Mammary epithelial cell (primary cell): ENCODE results near the gene ATG14.

Experiments used
- CTCF ChIP-seq, 2 donors: IDR thresholded peaks in 1 of 2; conservative IDR thresholded peaks in 1 of 2; 2 replicates each; pipeline ENCODE4 v1.5.1; 2011 to 2012; ENCODE audit warnings: inconsistent platforms in 2 of 2, low read length in 2 of 2, mild to moderate bottlenecking in 2 of 2, control low read depth in 1 of 2, low read depth in 1 of 2; ENCODE audit not compliant: insufficient read depth in 1 of 2; ENCODE audit errors: extremely low read depth in 1 of 2
- EZH2 ChIP-seq: IDR thresholded peaks from 2 replicates; pipeline ENCODE4 v1.6.1; 2012; ENCODE audit warnings: low read length, inconsistent platforms, borderline replicate concordance

GRCh38 chr14:55336162-55336561 is 75.5 kb downstream of the ATG14 start:
- TF ChIP-seq CTCF (conservative IDR thresholded peaks at IDR 0.05 in 1 of 2, IDR thresholded peaks at IDR 0.05 in 1 of 2; ENCODE audit: extremely low read depth in 1 of 2, insufficient read depth in 1 of 2, low read depth in 1 of 2, low read length in 2 of 2) = no peak
- no peak for TF ChIP-seq EZH2
